Cardiac muscle cell (in vitro differentiated cells and primary cell): ENCODE data around the gene RNU5D-1. TPM values are rescaled to one million over a fixed set of nuclear protein-coding genes. Genes with fewer than 3 reads are reported as not detected.
A peak's percentile ranks its signal among the peaks of the same experiment; 100 is the strongest.

Source experiments
- DNase-seq, 2 donors: peaks; one replicate each; pipeline versions ENCODE4 v3.0.0 to v3.0.0-alpha.2; 2010 to 2017; ENCODE audit warnings: low read depth in 1 of 2, low spot score in 1 of 2
- H3K27ac ChIP-seq: fragments of 200-600 bp; sonication (generic); 2 replicates; pipeline ENCODE4 v1.5.1; 2016
- H3K27me3 ChIP-seq: fragments of 200-600 bp; sonication (generic); 2 replicates; pipeline ENCODE4 v1.6.0; 2016; ENCODE audit warnings: control low read depth
- H3K36me3 ChIP-seq: fragments of 200-600 bp; sonication (generic); 2 replicates; pipeline ENCODE4 v1.5.1; 2016; ENCODE audit warnings: control low read depth
- H3K4me1 ChIP-seq: fragments of 200-600 bp; sonication (generic); 2 replicates; pipeline ENCODE4 v1.8.1; 2017; ENCODE audit warnings: low read depth, mild to moderate bottlenecking, mixed run types
- H3K4me3 ChIP-seq: fragments of 200-600 bp; sonication (generic); 2 replicates; pipeline ENCODE4 v1.5.1; 2016; ENCODE audit warnings: mild to moderate bottlenecking
- H3K9me3 ChIP-seq: fragments of 200-600 bp; sonication (generic); 2 replicates; pipeline ENCODE4 v1.5.1; 2017; ENCODE audit warnings: low read depth, mild to moderate bottlenecking, control low read depth
- polyA plus RNA-seq: library from polyadenylated mRNA; unstranded; fragments of >200 nt; fragmentation: Nextera tagmentation; extraction: Ambion mirVana; gene quantifications from 2 replicates; pipeline ENCODE4 v1.2.1, GENCODE V29; 2016
- total RNA-seq: library from RNA; depleted of rRNA; stranded (reverse); fragments of >200 nt; gene quantifications from 2 replicates; pipeline ENCODE4 v1.2.3, GENCODE V29; 2016
- TF ChIP-seq, protein P1 (sequence below): IDR thresholded peaks from 2 replicates; pipeline ENCODE4 v1.5.1; 2012; ENCODE audit warnings: low read depth, mild to moderate bottlenecking, low read length

RNU5D-1 gene
- total RNA-seq (not detected in 2 replicates), polyA plus RNA-seq (not detected in 2 replicates)

DNA sequence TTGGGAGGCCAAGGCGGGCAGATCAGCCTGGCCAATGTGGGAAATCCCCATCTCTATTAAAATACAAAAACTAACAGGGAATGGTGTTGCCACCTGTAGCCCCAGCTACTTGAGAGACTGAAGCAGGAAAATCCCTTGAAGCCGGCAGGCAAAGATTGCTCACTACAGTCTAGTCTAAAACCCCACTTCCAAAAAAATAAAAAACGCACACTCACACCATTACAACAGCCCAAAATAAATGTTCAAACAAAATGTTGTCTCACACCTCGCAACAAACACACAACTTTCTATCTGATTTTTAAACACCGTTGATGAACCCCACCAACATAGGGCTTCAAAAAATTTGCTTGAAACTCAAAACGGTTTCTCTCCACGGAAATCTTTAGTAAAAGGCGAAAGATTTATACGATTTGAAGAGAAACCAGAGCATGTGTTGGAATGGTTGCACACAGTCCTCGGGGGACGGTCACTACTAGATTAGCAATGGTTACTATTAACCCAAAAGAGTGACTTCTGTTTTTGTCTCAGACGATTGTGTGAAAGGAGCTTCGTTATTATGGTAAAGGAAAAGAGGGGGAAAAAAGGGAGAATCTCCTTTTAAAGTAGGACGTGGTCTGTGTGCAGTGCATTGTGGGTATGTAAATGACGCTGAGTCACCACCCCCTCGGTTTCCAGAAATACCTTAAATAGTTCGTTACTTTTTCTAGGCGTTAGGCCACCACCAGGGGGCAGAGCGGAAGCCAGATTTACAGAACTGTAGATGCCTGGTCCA lies at the start of gene RNU5D-1:
Gene RNU5D-1, minus strand, starts transcription at position 430 of the 772 bp plus-strand sequence.
- Histone ChIP-seq H3K9me3 (no peaks in the 10 kb centered on the region), H3K4me1 (no peaks in the 10 kb centered on the region), H3K27ac (peak within 1 kb of the TSS; percentile 99), H3K27me3 (no peaks in the 10 kb centered on the region), H3K4me3 (no peak within 1 kb of the TSS), H3K36me3 (no peaks in the 10 kb centered on the region)
- TF ChIP-seq, protein P1, sequence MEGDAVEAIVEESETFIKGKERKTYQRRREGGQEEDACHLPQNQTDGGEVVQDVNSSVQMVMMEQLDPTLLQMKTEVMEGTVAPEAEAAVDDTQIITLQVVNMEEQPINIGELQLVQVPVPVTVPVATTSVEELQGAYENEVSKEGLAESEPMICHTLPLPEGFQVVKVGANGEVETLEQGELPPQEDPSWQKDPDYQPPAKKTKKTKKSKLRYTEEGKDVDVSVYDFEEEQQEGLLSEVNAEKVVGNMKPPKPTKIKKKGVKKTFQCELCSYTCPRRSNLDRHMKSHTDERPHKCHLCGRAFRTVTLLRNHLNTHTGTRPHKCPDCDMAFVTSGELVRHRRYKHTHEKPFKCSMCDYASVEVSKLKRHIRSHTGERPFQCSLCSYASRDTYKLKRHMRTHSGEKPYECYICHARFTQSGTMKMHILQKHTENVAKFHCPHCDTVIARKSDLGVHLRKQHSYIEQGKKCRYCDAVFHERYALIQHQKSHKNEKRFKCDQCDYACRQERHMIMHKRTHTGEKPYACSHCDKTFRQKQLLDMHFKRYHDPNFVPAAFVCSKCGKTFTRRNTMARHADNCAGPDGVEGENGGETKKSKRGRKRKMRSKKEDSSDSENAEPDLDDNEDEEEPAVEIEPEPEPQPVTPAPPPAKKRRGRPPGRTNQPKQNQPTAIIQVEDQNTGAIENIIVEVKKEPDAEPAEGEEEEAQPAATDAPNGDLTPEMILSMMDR: peak; percentile 77
- peak; percentile 97 to 98 for DNase-seq

DNA sequence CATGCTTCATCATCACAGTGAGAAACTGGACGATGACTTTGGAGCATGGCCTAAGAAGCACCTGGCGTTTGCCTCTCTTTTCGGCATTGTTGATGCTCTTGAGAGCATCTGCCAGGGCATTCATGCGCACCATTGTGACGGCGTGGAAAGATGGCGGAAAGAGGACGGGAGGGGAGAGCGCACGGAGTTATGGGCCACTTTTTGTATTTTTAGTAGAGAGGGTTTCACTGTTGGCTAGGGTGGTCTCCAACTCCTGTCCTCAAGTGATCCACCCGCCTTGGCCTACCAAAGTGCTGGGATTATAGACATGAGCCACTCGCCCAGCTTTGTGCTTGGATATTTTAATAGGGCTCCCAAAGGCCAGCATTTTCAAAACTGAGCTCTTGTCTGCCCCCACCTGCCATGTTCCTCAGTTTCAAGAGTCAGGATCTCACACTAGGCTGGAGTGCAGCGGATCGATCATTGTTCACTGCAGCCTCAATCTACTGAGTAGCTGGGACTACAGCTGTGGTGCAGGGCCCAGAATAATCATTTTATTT lies 49.7 kb upstream of the RNU5D-1 start:
- no peaks in the 10 kb centered on the region for H3K9me3 ChIP-seq
- H3K4me3 ChIP-seq: no peak overlapping the region
- TF ChIP-seq, protein P1: no peak
- H3K36me3 ChIP-seq: peaks cover 28% of the 10 kb centered on the region
- peaks cover 20% of the 10 kb centered on the region for H3K4me1 ChIP-seq
- peak overlapping the region; percentile 49 for H3K27ac ChIP-seq
- no peak for DNase-seq
- H3K27me3 ChIP-seq: no peaks in the 10 kb centered on the region

DNA sequence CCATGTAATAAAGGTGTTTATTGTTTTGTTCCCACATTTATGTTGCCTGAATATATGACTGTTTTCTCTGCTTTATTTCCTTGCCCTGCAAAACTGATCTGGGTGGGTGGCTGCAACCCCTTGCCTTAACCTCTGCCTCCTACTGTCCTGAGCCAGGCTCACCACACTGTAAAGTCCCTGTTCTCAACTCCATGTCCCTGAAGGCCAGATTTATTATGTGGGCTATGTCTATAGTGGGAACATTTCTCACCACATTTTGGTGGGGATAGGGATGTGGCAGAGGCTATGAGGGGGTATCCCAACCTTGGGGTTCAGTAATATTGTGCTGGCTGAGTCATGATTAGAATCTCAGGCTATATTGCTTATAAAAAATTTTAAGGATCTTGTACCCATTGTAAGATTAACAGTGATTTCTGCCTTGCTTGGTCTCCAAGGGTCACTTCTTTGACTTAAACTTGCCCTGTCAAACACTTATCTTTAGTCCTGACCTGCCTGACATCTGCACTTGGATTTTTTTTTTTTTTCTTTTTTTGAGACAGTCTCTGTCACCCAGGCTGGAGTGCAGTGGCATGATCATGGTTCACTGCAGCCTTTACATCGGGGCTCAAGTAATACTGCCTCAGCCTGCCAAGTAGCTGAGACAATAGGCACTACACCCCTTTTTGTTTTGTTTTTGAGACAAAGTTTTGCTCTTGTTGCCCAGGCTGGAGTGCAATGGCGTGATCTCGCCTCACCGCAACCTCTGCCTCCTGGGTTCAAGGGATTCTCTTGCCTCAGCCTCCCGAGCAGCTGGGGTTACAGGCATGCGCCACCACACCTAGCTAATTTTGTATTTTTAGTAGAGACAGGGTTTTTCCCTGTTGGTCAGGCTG lies 48.0 kb upstream of the RNU5D-1 start:
- no peaks in the 10 kb centered on the region for H3K9me3 ChIP-seq
- H3K4me1 ChIP-seq: peaks cover 18% of the 10 kb centered on the region
- peak overlapping the region; percentile 97 for H3K27ac ChIP-seq
- no peak for DNase-seq
- H3K27me3 ChIP-seq: no peaks in the 10 kb centered on the region
- no peak overlapping the region for H3K4me3 ChIP-seq
- TF ChIP-seq, protein P1: no peak
- H3K36me3 ChIP-seq: peaks cover 28% of the 10 kb centered on the region

DNA sequence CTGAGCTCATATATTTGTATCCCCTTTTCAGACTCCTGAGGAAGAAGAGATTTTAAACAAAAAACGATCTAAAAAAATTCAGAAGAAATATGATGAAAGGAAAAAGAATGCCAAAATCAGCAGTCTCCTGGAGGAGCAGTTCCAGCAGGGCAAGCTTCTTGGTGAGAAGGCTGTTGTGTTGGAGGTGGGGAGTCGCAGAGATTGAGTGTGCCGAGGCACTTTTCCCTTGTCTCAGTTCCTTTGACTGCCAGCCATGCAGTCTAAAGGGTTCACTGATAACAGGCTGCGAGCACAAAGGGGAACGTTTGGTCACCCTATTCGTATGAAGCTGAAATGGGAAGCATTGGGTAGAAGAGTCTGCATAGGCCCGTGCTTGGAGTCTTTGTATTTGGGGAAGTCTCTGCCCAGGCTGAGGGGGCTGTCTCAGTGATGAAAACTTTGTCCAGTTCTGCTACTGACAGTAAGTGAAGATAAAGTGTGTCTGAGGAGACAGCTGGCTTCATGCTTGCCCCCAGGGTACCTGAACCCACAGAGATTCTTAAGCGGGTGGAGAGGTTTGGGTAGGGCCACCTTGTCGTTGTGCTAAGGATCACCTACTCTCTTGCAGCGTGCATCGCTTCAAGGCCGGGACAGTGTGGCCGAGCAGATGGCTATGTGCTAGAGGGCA lies 47.1 kb upstream of the RNU5D-1 start:
- Histone ChIP-seq H3K36me3 (peaks cover 28% of the 10 kb centered on the region), H3K4me1 (peaks cover 18% of the 10 kb centered on the region), H3K9me3 (no peaks in the 10 kb centered on the region), H3K27me3 (no peaks in the 10 kb centered on the region), H3K4me3 (no peak overlapping the region), H3K27ac (peak overlapping the region; percentile 97)
- DNase-seq: no peak
- TF ChIP-seq, protein P1: no peak

DNA sequence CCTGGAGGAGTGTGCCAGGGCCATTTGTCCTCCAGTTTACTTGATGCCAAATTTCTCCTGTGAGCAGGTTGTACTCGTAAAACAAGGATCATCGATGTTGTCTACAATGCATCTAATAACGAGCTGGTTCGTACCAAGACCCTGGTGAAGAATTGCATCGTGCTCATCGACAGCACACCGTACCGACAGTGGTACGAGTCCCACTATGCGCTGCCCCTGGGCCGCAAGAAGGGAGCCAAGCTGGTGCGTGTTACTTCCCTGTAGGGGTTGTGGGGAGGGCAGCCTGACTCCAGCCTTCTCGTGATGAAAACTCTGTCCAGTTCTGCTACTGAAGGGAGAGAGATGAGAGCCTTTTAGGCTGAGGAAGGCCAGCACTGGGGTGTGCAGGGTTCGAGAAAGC lies 46.6 kb upstream of the RNU5D-1 start:
- Histone ChIP-seq H3K27me3 (no peaks in the 10 kb centered on the region), H3K27ac (peak overlapping the region; percentile 97), H3K9me3 (no peaks in the 10 kb centered on the region), H3K36me3 (peaks cover 28% of the 10 kb centered on the region), H3K4me1 (peaks cover 18% of the 10 kb centered on the region), H3K4me3 (no peak overlapping the region)
- TF ChIP-seq, protein P1: no peak
- no peak for DNase-seq
